SK-N-SH treated with all-trans-retinoic acid at 6 μM for 48 hours (cell line): Measurements from ENCODE around the gene CDH24.

ENCODE experiments used
- SNAI2 ChIP-seq: fragments of 250-450 bp; sonication (Bioruptor Pico); IDR thresholded peaks from 2 replicates; pipeline ENCODE4 v1.5.0; 2020; ENCODE audit warnings: mild to moderate bottlenecking, moderate library complexity
- TSHZ2 ChIP-seq: fragments of 250-450 bp; sonication (Bioruptor Pico); IDR thresholded peaks from 2 replicates; pipeline ENCODE4 v1.5.0; 2020; ENCODE audit warnings: mild to moderate bottlenecking, moderate library complexity
- ZFP30 ChIP-seq: fragments of 450-650 bp; formaldehyde crosslinking; IDR thresholded peaks from 2 replicates; pipeline ENCODE4 v1.5.0; 2022; ENCODE audit warnings: mild to moderate bottlenecking, moderate library complexity
- TF ChIP-seq, protein P1 (sequence below): fragments of 250-450 bp; sonication (Bioruptor Pico); IDR thresholded peaks from 2 replicates; pipeline ENCODE4 v1.8.0; 2020; ENCODE audit warnings: mild to moderate bottlenecking, moderate library complexity, borderline replicate concordance
- TF ChIP-seq, protein P2 (sequence below): fragments of 250-450 bp; sonication (Bioruptor Pico); IDR thresholded peaks from 2 replicates; pipeline ENCODE4 v1.8.0; 2021; ENCODE audit warnings: low read depth, mild to moderate bottlenecking, moderate library complexity, borderline replicate concordance

GRCh38 chr14:23066855-23067744, 9.8 kb upstream of the CDH24 start:
- TF ChIP-seq SNAI2 (CRISPR knock-in tag) (no peak), ZFP30 (no peak), TSHZ2 (CRISPR knock-in tag) (no peak)
- TF ChIP-seq, protein P1, sequence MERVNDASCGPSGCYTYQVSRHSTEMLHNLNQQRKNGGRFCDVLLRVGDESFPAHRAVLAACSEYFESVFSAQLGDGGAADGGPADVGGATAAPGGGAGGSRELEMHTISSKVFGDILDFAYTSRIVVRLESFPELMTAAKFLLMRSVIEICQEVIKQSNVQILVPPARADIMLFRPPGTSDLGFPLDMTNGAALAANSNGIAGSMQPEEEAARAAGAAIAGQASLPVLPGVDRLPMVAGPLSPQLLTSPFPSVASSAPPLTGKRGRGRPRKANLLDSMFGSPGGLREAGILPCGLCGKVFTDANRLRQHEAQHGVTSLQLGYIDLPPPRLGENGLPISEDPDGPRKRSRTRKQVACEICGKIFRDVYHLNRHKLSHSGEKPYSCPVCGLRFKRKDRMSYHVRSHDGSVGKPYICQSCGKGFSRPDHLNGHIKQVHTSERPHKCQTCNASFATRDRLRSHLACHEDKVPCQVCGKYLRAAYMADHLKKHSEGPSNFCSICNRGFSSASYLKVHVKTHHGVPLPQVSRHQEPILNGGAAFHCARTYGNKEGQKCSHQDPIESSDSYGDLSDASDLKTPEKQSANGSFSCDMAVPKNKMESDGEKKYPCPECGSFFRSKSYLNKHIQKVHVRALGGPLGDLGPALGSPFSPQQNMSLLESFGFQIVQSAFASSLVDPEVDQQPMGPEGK, result no peak
- TF ChIP-seq, protein P2, sequence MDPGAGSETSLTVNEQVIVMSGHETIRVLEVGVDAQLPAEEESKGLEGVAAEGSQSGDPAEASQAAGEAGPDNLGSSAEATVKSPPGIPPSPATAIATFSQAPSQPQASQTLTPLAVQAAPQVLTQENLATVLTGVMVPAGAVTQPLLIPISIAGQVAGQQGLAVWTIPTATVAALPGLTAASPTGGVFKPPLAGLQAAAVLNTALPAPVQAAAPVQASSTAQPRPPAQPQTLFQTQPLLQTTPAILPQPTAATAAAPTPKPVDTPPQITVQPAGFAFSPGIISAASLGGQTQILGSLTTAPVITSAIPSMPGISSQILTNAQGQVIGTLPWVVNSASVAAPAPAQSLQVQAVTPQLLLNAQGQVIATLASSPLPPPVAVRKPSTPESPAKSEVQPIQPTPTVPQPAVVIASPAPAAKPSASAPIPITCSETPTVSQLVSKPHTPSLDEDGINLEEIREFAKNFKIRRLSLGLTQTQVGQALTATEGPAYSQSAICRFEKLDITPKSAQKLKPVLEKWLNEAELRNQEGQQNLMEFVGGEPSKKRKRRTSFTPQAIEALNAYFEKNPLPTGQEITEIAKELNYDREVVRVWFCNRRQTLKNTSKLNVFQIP (CRISPR knock-in tag), result no peak
